ENCODE data around the gene SAA4.
"Not testable (repeated sequence)": the region's sequence is repeated elsewhere in the genome, so short reads cannot be mapped to it uniquely, and the experiment has no call there.

SAA4 gene

GRCh38 chr11:18189476-18190245 is 46.9 kb downstream of the SAA4 start:
- DNase-seq (ENCODE audit: low spot score): not testable (repeated sequence)

- DNase-seq (ENCODE audit: low spot score): no peak
These were observed 47.8 kb downstream of the SAA4 start for GRCh38 chr11:18188796-18189195.

All from hematopoietic multipotent progenitor cell treated with erythropoietin and hydrocortisone succinate and interleukin-3 and kit ligand, for 15 days (in vitro differentiated cells).